ENCODE results near the gene CHORDC1. TPM values are rescaled to one million over a fixed set of nuclear protein-coding genes. Genes with fewer than 3 reads are reported as not detected.

The CHORDC1 gene
- total RNA-seq, 1 donor = 46.6 TPM

Other genes with a start within 250 kb of the CHORDC1 start
- gene TRIM49C, start 191.9 kb downstream of the CHORDC1 start, total RNA-seq = not detected
- not detected for gene UBTFL1, start 137.1 kb downstream of the CHORDC1 start, total RNA-seq
- gene NAALAD2, start 88.4 kb downstream of the CHORDC1 start, total RNA-seq = 0.81 TPM